OCI-LY1 (cell line): ENCODE data around the gene BLOC1S1.

Experiments
- CTCF ChIP-seq: fragments of 200-600 bp; sonication (generic), shearing (Covaris generic); IDR thresholded peaks from 2 replicates; pipeline ENCODE4 v1.5.1; 2017; ENCODE audit warnings: mild to moderate bottlenecking, antibody characterized with exemption, low read length, moderate library complexity, mixed read lengths
- EZH2 ChIP-seq: fragments of 200-600 bp; sonication (generic), shearing (Covaris generic); IDR thresholded peaks from 2 replicates; pipeline ENCODE4 v1.8.0; 2017; ENCODE audit warnings: borderline replicate concordance, mixed run types, mild to moderate bottlenecking, antibody characterized with exemption, low read length, moderate library complexity, mixed read lengths

DNA sequence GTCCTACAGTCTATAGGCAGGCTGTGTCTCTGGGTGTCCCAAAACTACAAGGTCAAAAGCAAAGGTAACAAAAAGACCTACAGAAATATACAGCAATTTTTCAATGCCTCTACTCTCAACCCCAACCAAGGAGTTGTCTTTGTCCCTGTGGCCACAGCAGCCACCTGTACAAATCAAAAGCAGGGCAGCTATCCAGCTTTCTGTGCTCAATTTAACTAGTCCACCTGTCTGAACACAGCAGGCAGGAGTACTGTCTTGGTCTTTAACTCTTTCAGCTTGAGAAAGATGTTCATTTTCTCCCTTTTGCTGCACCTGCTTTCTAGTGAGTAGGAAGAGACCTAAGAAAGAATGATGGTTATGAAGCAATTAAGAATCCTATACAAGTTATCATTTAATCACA, 46.8 kb downstream of the BLOC1S1 start:
- TF ChIP-seq CTCF: no peak
- TF ChIP-seq EZH2: no peak
